DND-41 (cell line): ENCODE results near the gene LTB4R2.

Experiments used
- ATAC-seq: fragments of 200-7000 bp; cut with Tn5 transposase; 3 replicates; pipeline ENCODE4 v1.9.1; 2021; ENCODE audit warnings: low read depth; ENCODE audit not compliant: insufficient read depth
- DNase-seq: peaks from one replicate; pipeline ENCODE4 v3.0.0-alpha.2; 2020
- H2AFZ ChIP-seq: 2 replicates; pipeline ENCODE4 v1.6.0; 2012; ENCODE audit warnings: low read depth, low read length
- H3K27ac ChIP-seq: 2 replicates; pipeline ENCODE4 v1.5.1; 2012; ENCODE audit warnings: low read length, inconsistent platforms
- H3K27me3 ChIP-seq: fragments of 200-600 bp; sonication (generic); 2 replicates; pipeline ENCODE4 v1.6.0; 2012; ENCODE audit warnings: low read length, mild to moderate bottlenecking, inconsistent platforms; ENCODE audit not compliant: insufficient read depth, poor library complexity
- H3K36me3 ChIP-seq: 2 replicates; pipeline ENCODE4 v1.5.1; 2012; ENCODE audit warnings: low read length, inconsistent platforms; ENCODE audit not compliant: insufficient read depth
- H3K4me1 ChIP-seq: 2 replicates; pipeline ENCODE4 v1.5.1; 2012; ENCODE audit warnings: mild to moderate bottlenecking, low read length; ENCODE audit not compliant: insufficient read depth
- H3K4me2 ChIP-seq: 2 replicates; pipeline ENCODE4 v1.6.0; 2012; ENCODE audit warnings: mild to moderate bottlenecking, moderate library complexity, low read length, inconsistent platforms; ENCODE audit not compliant: insufficient read depth
- H3K4me3 ChIP-seq, 2 experiments: fragments of 200-600 bp in 1 of 2; shearing (Covaris generic) in 1 of 2; 2 replicates each; pipeline ENCODE4 v1.5.1; 2012 to 2016; ENCODE audit warnings: inconsistent platforms in 2 of 2, low read length in 2 of 2, mild to moderate bottlenecking in 2 of 2, low read depth in 1 of 2, moderate library complexity in 1 of 2
- H3K79me2 ChIP-seq: 2 replicates; pipeline ENCODE4 v1.6.0; 2012; ENCODE audit warnings: low read length, inconsistent platforms; ENCODE audit not compliant: insufficient read depth
- H3K9ac ChIP-seq: 2 replicates; pipeline ENCODE4 v1.6.0; 2012; ENCODE audit warnings: low read depth, mild to moderate bottlenecking, inconsistent platforms, low read length, moderate library complexity
- H3K9me3 ChIP-seq: 2 replicates; pipeline ENCODE4 v1.5.1; 2012; ENCODE audit warnings: low read length, moderate library complexity, mild to moderate bottlenecking, inconsistent platforms; ENCODE audit not compliant: insufficient read depth, severe bottlenecking
- H4K20me1 ChIP-seq: 2 replicates; pipeline ENCODE4 v1.6.0; 2012; ENCODE audit warnings: low read length; ENCODE audit not compliant: insufficient read depth
- CTCF ChIP-seq: IDR thresholded peaks from 2 replicates; pipeline ENCODE4 v1.5.1; 2012; ENCODE audit warnings: borderline replicate concordance, low read length, moderate library complexity, mild to moderate bottlenecking; ENCODE audit not compliant: poor library complexity, severe bottlenecking; ENCODE audit errors: extremely low read depth
- EZH2 ChIP-seq: IDR thresholded peaks from 3 replicates; pipeline ENCODE4 v1.6.1; 2012; ENCODE audit warnings: borderline replicate concordance, low read depth, mild to moderate bottlenecking, moderate library complexity, low read length, inconsistent platforms; ENCODE audit not compliant: severe bottlenecking

LTB4R2 gene

GRCh38 chr14:24290746-24291145 is 19.2 kb upstream of the LTB4R2 start:
- no peak for ATAC-seq
- Histone ChIP-seq H2AFZ (no peak overlapping the region), H3K9ac (no peak overlapping the region), H3K4me1 (no peaks in the 10 kb centered on the region), H4K20me1 (no peaks in the 10 kb centered on the region), H3K27me3 (no peaks in the 10 kb centered on the region), H3K36me3 (peaks cover 32% of the 10 kb centered on the region), H3K9me3 (no peaks in the 10 kb centered on the region), H3K79me2 (no peaks in the 10 kb centered on the region), H3K4me2 (no peak overlapping the region), H3K4me3 (no peak overlapping the region), H3K27ac (no peak overlapping the region)
- no peak for TF ChIP-seq EZH2
- no peak for TF ChIP-seq CTCF
- no peak for DNase-seq

- no peak for ATAC-seq
These were observed 18.4 kb upstream of the LTB4R2 start for GRCh38 chr14:24291446-24292117.

GRCh38 chr14:24292118-24292807 is 17.7 kb upstream of the LTB4R2 start:
- no peak for ATAC-seq
- TF ChIP-seq CTCF (no peak), EZH2 (no peak)
- peaks cover 40% of the 10 kb centered on the region for H3K36me3 ChIP-seq
- no peak for DNase-seq
- peaks cover 9% of the 10 kb centered on the region; the same call in 1 of the 2 replicates for H3K4me1 ChIP-seq
- H4K20me1 ChIP-seq: no peaks in the 10 kb centered on the region
- no peak overlapping the region for H3K9ac ChIP-seq
- no peaks in the 10 kb centered on the region for H3K9me3 ChIP-seq
- no peak overlapping the region for H3K4me3 ChIP-seq
- H3K27me3 ChIP-seq: no peaks in the 10 kb centered on the region
- no peak overlapping the region for H2AFZ ChIP-seq
- H3K79me2 ChIP-seq: no peaks in the 10 kb centered on the region
- no peak overlapping the region for H3K27ac ChIP-seq
- H3K4me2 ChIP-seq: no peak overlapping the region

More at GRCh38 chr14:24291446-24292117, 18.4 kb upstream of the LTB4R2 start:
- H3K36me3 ChIP-seq: peaks cover 40% of the 10 kb centered on the region
- TF ChIP-seq CTCF: no peak
- TF ChIP-seq EZH2: no peak
- H3K79me2 ChIP-seq: no peaks in the 10 kb centered on the region
- H3K4me2 ChIP-seq: no peak overlapping the region
- no peak overlapping the region for H3K27ac ChIP-seq
- no peak overlapping the region for H3K9ac ChIP-seq
- H3K27me3 ChIP-seq: no peaks in the 10 kb centered on the region
- no peak for DNase-seq
- H3K4me1 ChIP-seq: peaks cover 2% of the 10 kb centered on the region; the same call in 1 of the 2 replicates
- no peak overlapping the region for H2AFZ ChIP-seq
- no peaks in the 10 kb centered on the region for H4K20me1 ChIP-seq
- no peaks in the 10 kb centered on the region for H3K9me3 ChIP-seq
- H3K4me3 ChIP-seq: no peak overlapping the region
